GM18526 (cell line): Measurements from ENCODE around the gene RUFY1.

Source experiments
- POLR2A ChIP-seq: IDR thresholded peaks from 3 replicates; pipeline ENCODE4 v1.6.1; 2011; ENCODE audit not compliant: insufficient read length; ENCODE audit errors: extremely low read depth

Gene RUFY1

GRCh38 chr5:179599566-179599965, 49.2 kb downstream of the RUFY1 start:
- TF ChIP-seq POLR2A: no peak

GRCh38 chr5:179599973-179600372, 49.6 kb downstream of the RUFY1 start:
- TF ChIP-seq POLR2A: no peak

- TF ChIP-seq POLR2A: no peak
Measured at GRCh38 chr5:179601871-179602625, 51.7 kb downstream of the RUFY1 start.

GRCh38 chr5:179603308-179603707, 53.0 kb downstream of the RUFY1 start:
- no peak for TF ChIP-seq POLR2A

GRCh38 chr5:179605026-179605833, 54.9 kb downstream of the RUFY1 start:
- TF ChIP-seq POLR2A: no peak

GRCh38 chr5:179606071-179606909, 55.9 kb downstream of the RUFY1 start:
- TF ChIP-seq POLR2A: no peak

GRCh38 chr5:179606910-179607159, 56.5 kb downstream of the RUFY1 start:
- no peak for TF ChIP-seq POLR2A

GRCh38 chr5:179607160-179607931, 57.0 kb downstream of the RUFY1 start:
- TF ChIP-seq POLR2A: no peak

- TF ChIP-seq POLR2A: peak; percentile 16
Measured at GRCh38 chr5:179608131-179608581, 57.8 kb downstream of the RUFY1 start.

GRCh38 chr5:179609834-179610108, 59.4 kb downstream of the RUFY1 start:
- no peak for TF ChIP-seq POLR2A

- TF ChIP-seq POLR2A: peak; percentile 33
Measured at GRCh38 chr5:179610109-179610902, 60.0 kb downstream of the RUFY1 start.

GRCh38 chr5:179610903-179611265, 60.5 kb downstream of the RUFY1 start:
- peak; percentile 5 for TF ChIP-seq POLR2A

GRCh38 chr5:179612577-179613459, 62.5 kb downstream of the RUFY1 start:
- no peak for TF ChIP-seq POLR2A
